ENCODE data around the gene METTL15.
"Not testable (repeated sequence)": the region's sequence is repeated elsewhere in the genome, so short reads cannot be mapped to it uniquely, and the experiment has no call there.

METTL15 gene

DNA sequence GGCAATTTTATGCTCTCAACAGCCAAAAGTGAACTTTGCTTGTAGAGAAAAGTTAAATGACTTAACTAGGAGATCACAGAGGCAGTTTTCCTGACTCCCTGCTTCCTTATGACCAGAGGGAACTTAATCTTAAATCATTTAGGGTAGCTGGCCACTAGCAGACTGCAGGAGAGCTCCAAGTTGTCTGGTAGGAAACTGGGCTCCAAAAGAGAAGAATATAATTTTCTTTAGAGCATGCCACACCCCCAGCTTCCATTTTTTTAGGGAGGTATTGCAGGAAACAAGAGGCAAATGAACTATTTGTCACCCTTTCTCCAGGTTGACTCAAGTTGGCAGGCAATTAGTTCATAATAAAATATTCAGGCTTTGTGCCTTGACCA, 2.6 kb downstream of the METTL15 start:
- H3K4me1 ChIP-seq (ENCODE audit: control insufficient read depth, low read depth, low read length) = peaks cover 15% of the 10 kb centered on the region
- H3K9ac ChIP-seq (ENCODE audit: low read length) = peak overlapping the region; percentile 80
- H3K27me3 ChIP-seq (ENCODE audit: control insufficient read depth, insufficient read depth, low read length) = no peaks in the 10 kb centered on the region
- peak overlapping the region; percentile 88 for H3K4me3 ChIP-seq (ENCODE audit: low read length)
- no peak overlapping the region for H3K27ac ChIP-seq (ENCODE audit: low read length)
- H3K9me3 ChIP-seq (ENCODE audit: control insufficient read depth, low read depth, low read length) = no peaks in the 10 kb centered on the region
- H3K36me3 ChIP-seq (ENCODE audit: control insufficient read depth, low read depth, low read length) = peaks cover 7% of the 10 kb centered on the region

GRCh38 chr11:28114116-28114515, 5.9 kb downstream of the METTL15 start:
- no peak overlapping the region for H3K4me3 ChIP-seq (ENCODE audit: low read length)
- no peaks in the 10 kb centered on the region for H3K9me3 ChIP-seq (ENCODE audit: control insufficient read depth, low read depth, low read length)
- no peak overlapping the region for H3K27ac ChIP-seq (ENCODE audit: low read length)
- H3K9ac ChIP-seq (ENCODE audit: low read length) = no peak overlapping the region
- peaks cover 7% of the 10 kb centered on the region for H3K36me3 ChIP-seq (ENCODE audit: control insufficient read depth, low read depth, low read length)
- no peaks in the 10 kb centered on the region for H3K27me3 ChIP-seq (ENCODE audit: control insufficient read depth, insufficient read depth, low read length)
- H3K4me1 ChIP-seq (ENCODE audit: control insufficient read depth, low read depth, low read length) = peaks cover 4% of the 10 kb centered on the region

- H3K27ac ChIP-seq (ENCODE audit: low read length) = no peak overlapping the region
- peaks cover 4% of the 10 kb centered on the region for H3K4me1 ChIP-seq (ENCODE audit: control insufficient read depth, low read depth, low read length)
- no peaks in the 10 kb centered on the region for H3K9me3 ChIP-seq (ENCODE audit: control insufficient read depth, low read depth, low read length)
- H3K9ac ChIP-seq (ENCODE audit: low read length) = no peak overlapping the region
- peaks cover 7% of the 10 kb centered on the region for H3K36me3 ChIP-seq (ENCODE audit: control insufficient read depth, low read depth, low read length)
- no peak overlapping the region for H3K4me3 ChIP-seq (ENCODE audit: low read length)
- no peaks in the 10 kb centered on the region for H3K27me3 ChIP-seq (ENCODE audit: control insufficient read depth, insufficient read depth, low read length)
Measured at GRCh38 chr11:28114731-28115130, 6.5 kb downstream of the METTL15 start.

GRCh38 chr11:28117712-28118111, 9.5 kb downstream of the METTL15 start:
- Histone ChIP-seq H3K27ac (ENCODE audit: low read length) (no peak overlapping the region), H3K9ac (ENCODE audit: low read length) (no peak overlapping the region), H3K4me3 (ENCODE audit: low read length) (no peak overlapping the region), H3K9me3 (ENCODE audit: control insufficient read depth, low read depth, low read length) (no peaks in the 10 kb centered on the region), H3K36me3 (ENCODE audit: control insufficient read depth, low read depth, low read length) (peaks cover 7% of the 10 kb centered on the region), H3K27me3 (ENCODE audit: control insufficient read depth, insufficient read depth, low read length) (no peaks in the 10 kb centered on the region), H3K4me1 (ENCODE audit: control insufficient read depth, low read depth, low read length) (no peaks in the 10 kb centered on the region)

DNA sequence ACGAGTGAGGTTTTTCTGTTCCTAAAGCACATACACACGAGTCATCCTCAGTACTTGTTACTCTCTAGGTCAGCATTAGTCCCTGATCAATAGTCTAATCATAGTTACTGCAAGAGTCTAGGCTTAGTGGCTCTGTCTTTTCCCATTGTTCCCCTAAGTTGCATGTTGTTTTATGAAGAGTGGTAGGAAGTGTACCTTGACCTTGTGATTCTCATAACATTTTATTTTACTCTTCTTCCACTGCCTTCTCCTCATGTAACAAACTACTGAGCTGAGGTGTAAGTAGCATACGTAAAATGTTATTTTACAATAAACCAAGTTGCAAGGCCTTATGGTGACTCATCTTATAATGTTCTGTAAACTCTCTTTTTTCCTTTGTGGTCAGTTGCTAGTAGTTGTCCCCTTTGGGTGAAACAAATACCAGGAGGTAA, 15.0 kb downstream of the METTL15 start:
- Histone ChIP-seq H3K27me3 (ENCODE audit: control insufficient read depth, insufficient read depth, low read length) (no peaks in the 10 kb centered on the region), H3K36me3 (ENCODE audit: control insufficient read depth, low read depth, low read length) (no peaks in the 10 kb centered on the region), H3K4me3 (ENCODE audit: low read length) (no peak overlapping the region), H3K4me1 (ENCODE audit: control insufficient read depth, low read depth, low read length) (peaks cover 3% of the 10 kb centered on the region), H3K9me3 (ENCODE audit: control insufficient read depth, low read depth, low read length) (no peaks in the 10 kb centered on the region), H3K27ac (ENCODE audit: low read length) (no peak overlapping the region), H3K9ac (ENCODE audit: low read length) (no peak overlapping the region)

GRCh38 chr11:28132548-28132947, 24.4 kb downstream of the METTL15 start:
- no peak overlapping the region for H3K4me3 ChIP-seq (ENCODE audit: low read length)
- H3K27me3 ChIP-seq (ENCODE audit: control insufficient read depth, insufficient read depth, low read length) = no peaks in the 10 kb centered on the region
- no peak overlapping the region for H3K27ac ChIP-seq (ENCODE audit: low read length)
- H3K9ac ChIP-seq (ENCODE audit: low read length) = no peak overlapping the region
- H3K9me3 ChIP-seq (ENCODE audit: control insufficient read depth, low read depth, low read length) = peaks cover 30% of the 10 kb centered on the region
- peaks cover 6% of the 10 kb centered on the region for H3K36me3 ChIP-seq (ENCODE audit: control insufficient read depth, low read depth, low read length)
- H3K4me1 ChIP-seq (ENCODE audit: control insufficient read depth, low read depth, low read length) = peaks cover 18% of the 10 kb centered on the region

GRCh38 chr11:28133146-28133545, 25.0 kb downstream of the METTL15 start:
- H3K27me3 ChIP-seq (ENCODE audit: control insufficient read depth, insufficient read depth, low read length) = no peaks in the 10 kb centered on the region
- no peak overlapping the region for H3K9ac ChIP-seq (ENCODE audit: low read length)
- H3K27ac ChIP-seq (ENCODE audit: low read length) = no peak overlapping the region
- peaks cover 36% of the 10 kb centered on the region for H3K9me3 ChIP-seq (ENCODE audit: control insufficient read depth, low read depth, low read length)
- no peak overlapping the region for H3K4me3 ChIP-seq (ENCODE audit: low read length)
- peaks cover 6% of the 10 kb centered on the region for H3K36me3 ChIP-seq (ENCODE audit: control insufficient read depth, low read depth, low read length)
- peaks cover 14% of the 10 kb centered on the region for H3K4me1 ChIP-seq (ENCODE audit: control insufficient read depth, low read depth, low read length)

GRCh38 chr11:28136157-28136556, 28.0 kb downstream of the METTL15 start:
- not testable (repeated sequence) for H3K27me3 ChIP-seq (ENCODE audit: control insufficient read depth, insufficient read depth, low read length); H3K9ac ChIP-seq (ENCODE audit: low read length); H3K36me3 ChIP-seq (ENCODE audit: control insufficient read depth, low read depth, low read length); H3K27ac ChIP-seq (ENCODE audit: low read length); H3K4me3 ChIP-seq (ENCODE audit: low read length)
- Histone ChIP-seq H3K9me3 (ENCODE audit: control insufficient read depth, low read depth, low read length) (peaks cover 41% of the 10 kb centered on the region), H3K4me1 (ENCODE audit: control insufficient read depth, low read depth, low read length) (peaks cover 24% of the 10 kb centered on the region)

DNA sequence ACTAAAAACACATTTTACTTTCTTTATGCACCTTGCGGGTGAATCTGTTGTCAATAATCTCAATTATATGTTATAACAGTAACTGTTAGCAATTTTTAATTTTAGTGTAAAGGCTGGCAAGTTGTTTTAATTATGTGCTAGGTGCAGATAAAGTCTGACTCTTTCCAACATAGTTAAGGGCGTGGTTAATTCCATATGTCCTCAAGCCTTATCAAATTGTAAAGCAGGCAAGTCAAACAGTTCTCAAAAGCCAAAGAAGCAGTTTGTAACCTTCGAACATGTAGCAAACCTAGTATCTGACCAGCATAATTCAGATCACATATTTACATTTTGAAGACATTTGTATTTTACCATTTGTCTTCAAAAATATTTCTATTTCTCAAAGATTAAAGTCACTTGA, 29.2 kb downstream of the METTL15 start:
- H3K9me3 ChIP-seq (ENCODE audit: control insufficient read depth, low read depth, low read length) = peaks cover 41% of the 10 kb centered on the region
- H3K36me3 ChIP-seq (ENCODE audit: control insufficient read depth, low read depth, low read length) = peaks cover 6% of the 10 kb centered on the region
- no peak overlapping the region for H3K27ac ChIP-seq (ENCODE audit: low read length)
- H3K4me1 ChIP-seq (ENCODE audit: control insufficient read depth, low read depth, low read length) = peaks cover 15% of the 10 kb centered on the region
- no peak overlapping the region for H3K9ac ChIP-seq (ENCODE audit: low read length)
- H3K27me3 ChIP-seq (ENCODE audit: control insufficient read depth, insufficient read depth, low read length) = no peaks in the 10 kb centered on the region
- no peak overlapping the region for H3K4me3 ChIP-seq (ENCODE audit: low read length)

DNA sequence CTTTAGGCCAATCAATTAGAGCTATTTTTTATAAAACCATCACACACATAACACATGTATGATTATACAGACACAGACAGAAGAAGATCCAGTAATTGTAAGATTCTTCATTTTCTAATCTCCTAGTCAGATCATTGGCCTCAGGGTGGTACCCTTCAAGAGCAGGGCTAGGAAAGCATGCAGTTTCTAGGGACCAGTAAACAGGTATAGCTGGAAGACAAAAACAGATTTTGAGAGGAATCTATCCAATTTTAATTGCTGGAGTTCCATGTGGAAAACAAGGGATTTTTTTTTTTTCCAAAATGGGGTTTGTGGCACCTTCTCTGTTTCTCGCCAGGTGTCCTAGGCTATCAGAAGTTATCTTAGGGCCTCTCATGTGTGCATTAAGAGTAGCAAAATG, 29.6 kb downstream of the METTL15 start:
- Histone ChIP-seq H3K4me1 (ENCODE audit: control insufficient read depth, low read depth, low read length) (peaks cover 15% of the 10 kb centered on the region), H3K9me3 (ENCODE audit: control insufficient read depth, low read depth, low read length) (peaks cover 41% of the 10 kb centered on the region), H3K4me3 (ENCODE audit: low read length) (no peak overlapping the region), H3K27me3 (ENCODE audit: control insufficient read depth, insufficient read depth, low read length) (no peaks in the 10 kb centered on the region), H3K27ac (ENCODE audit: low read length) (no peak overlapping the region), H3K9ac (ENCODE audit: low read length) (no peak overlapping the region), H3K36me3 (ENCODE audit: control insufficient read depth, low read depth, low read length) (peaks cover 6% of the 10 kb centered on the region)

GRCh38 chr11:28139841-28140415, 31.7 kb downstream of the METTL15 start:
- H3K27ac ChIP-seq (ENCODE audit: low read length) = peak overlapping the region; percentile 12
- H3K9ac ChIP-seq (ENCODE audit: low read length) = no peak overlapping the region
- H3K36me3 ChIP-seq (ENCODE audit: control insufficient read depth, low read depth, low read length) = peaks cover 6% of the 10 kb centered on the region
- no peak overlapping the region for H3K4me3 ChIP-seq (ENCODE audit: low read length)
- peaks cover 35% of the 10 kb centered on the region for H3K9me3 ChIP-seq (ENCODE audit: control insufficient read depth, low read depth, low read length)
- H3K27me3 ChIP-seq (ENCODE audit: control insufficient read depth, insufficient read depth, low read length) = no peaks in the 10 kb centered on the region
- H3K4me1 ChIP-seq (ENCODE audit: control insufficient read depth, low read depth, low read length) = peaks cover 19% of the 10 kb centered on the region

DNA sequence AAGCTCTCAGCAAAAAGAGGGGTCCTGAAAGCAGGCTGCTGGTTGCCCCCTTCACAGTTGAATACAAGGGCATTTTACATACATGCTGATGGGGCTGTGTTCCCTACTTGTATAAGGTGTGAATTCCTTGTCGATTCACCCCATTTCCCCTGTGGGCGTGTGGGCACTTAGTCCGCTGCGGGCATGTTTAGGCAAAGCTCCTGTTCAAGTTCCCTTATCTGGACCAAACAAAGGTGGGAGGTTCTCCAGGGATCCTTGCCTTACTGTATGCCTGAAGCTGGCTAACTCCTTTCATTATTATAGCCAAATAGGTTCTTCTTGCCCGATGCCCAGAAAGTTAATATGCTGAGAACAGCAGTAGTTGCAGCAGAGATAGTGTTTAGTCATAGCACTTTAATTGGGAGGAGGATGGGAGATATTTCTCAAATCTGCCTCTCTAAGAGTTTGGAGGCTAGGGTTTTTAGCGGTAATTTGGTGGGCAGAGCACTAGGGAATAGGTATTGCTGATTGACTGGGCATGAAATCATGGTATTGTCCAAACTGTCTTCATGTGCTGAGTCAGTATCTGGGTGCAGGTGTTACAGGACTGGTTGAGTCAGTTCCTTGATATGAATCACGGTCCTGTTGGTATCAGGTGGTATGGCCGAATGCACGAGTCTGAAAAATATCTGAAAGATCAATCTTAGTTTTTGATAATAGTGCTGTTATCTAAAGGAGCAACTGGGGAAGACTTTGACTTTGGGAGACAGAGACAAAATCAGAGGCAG, 32.7 kb downstream of the METTL15 start:
- Histone ChIP-seq H3K27ac (ENCODE audit: low read length) (peak overlapping the region; percentile 12), H3K9ac (ENCODE audit: low read length) (no peak overlapping the region), H3K4me1 (ENCODE audit: control insufficient read depth, low read depth, low read length) (peaks cover 19% of the 10 kb centered on the region), H3K9me3 (ENCODE audit: control insufficient read depth, low read depth, low read length) (peaks cover 27% of the 10 kb centered on the region), H3K36me3 (ENCODE audit: control insufficient read depth, low read depth, low read length) (no peaks in the 10 kb centered on the region), H3K4me3 (ENCODE audit: low read length) (no peak overlapping the region), H3K27me3 (ENCODE audit: control insufficient read depth, insufficient read depth, low read length) (no peaks in the 10 kb centered on the region)
